NCI-H2107 treated with DMSO at 0.1 percent for 48 hours (cell line): ENCODE results near the gene TP53I3.
A peak's percentile ranks its signal among the peaks of the same experiment; 100 is the strongest.
"Not testable (repeated sequence)": the region's sequence is repeated elsewhere in the genome, so short reads cannot be mapped to it uniquely, and the experiment has no call there.

ENCODE experiments used
- DNase-seq: peaks from one replicate; lab custom pipeline; 2025; ENCODE audit not compliant: unreplicated experiment; lab: John Stamatoyannopoulos, UW

The TP53I3 gene

GRCh38 chr2:24084386-24085199, at the start of gene TP53I3:
TSS of gene TP53I3 (minus strand) at chr2:24084834. CDS start at chr2:24084326, 508 bp downstream.
- DNase-seq: peak; percentile 43

- DNase-seq: no peak
Observed at GRCh38 chr2:24132543-24132942, 47.9 kb upstream of the TP53I3 start.

GRCh38 chr2:24125956-24126355, 41.3 kb upstream of the TP53I3 start:
- no peak for DNase-seq

GRCh38 chr2:24123922-24124580, 39.4 kb upstream of the TP53I3 start:
- peak; percentile 7 for DNase-seq

- DNase-seq: peak; percentile 86
Observed at GRCh38 chr2:24123195-24123921, 38.7 kb upstream of the TP53I3 start, which contains the start of the genes FAM228B and PFN4. TSS of gene FAM228B (plus strand) at chr2:24123469. CDS start at chr2:24124362, 893 bp downstream. TSS of gene PFN4 (minus strand) at chr2:24123334. CDS start at chr2:24122535, 799 bp downstream.

GRCh38 chr2:24122366-24123194, 37.9 kb upstream of the TP53I3 start:
- peak; percentile 12 for DNase-seq

GRCh38 chr2:24121469-24121868, 36.8 kb upstream of the TP53I3 start:
- peak; percentile 58 for DNase-seq

GRCh38 chr2:24121066-24121465, 36.4 kb upstream of the TP53I3 start:
- DNase-seq: no peak

GRCh38 chr2:24117902-24118301, 33.3 kb upstream of the TP53I3 start:
- DNase-seq: no peak

- DNase-seq: no peak
Observed at GRCh38 chr2:24115057-24115456, 30.4 kb upstream of the TP53I3 start.

- DNase-seq: no peak
Observed at GRCh38 chr2:24111407-24111901, 26.8 kb upstream of the TP53I3 start.

- DNase-seq: no peak
Observed at GRCh38 chr2:24110660-24111303, 26.1 kb upstream of the TP53I3 start.

GRCh38 chr2:24109431-24109830, 24.8 kb upstream of the TP53I3 start:
- DNase-seq: not testable (repeated sequence)

GRCh38 chr2:24107336-24107735, 22.7 kb upstream of the TP53I3 start:
- no peak for DNase-seq

GRCh38 chr2:24106786-24107185, 22.2 kb upstream of the TP53I3 start:
- no peak for DNase-seq

GRCh38 chr2:24105816-24106215, 21.2 kb upstream of the TP53I3 start:
- no peak for DNase-seq

GRCh38 chr2:24104906-24105305, 20.3 kb upstream of the TP53I3 start:
- no peak for DNase-seq

- DNase-seq: no peak
Observed at GRCh38 chr2:24104110-24104650, 19.5 kb upstream of the TP53I3 start.

GRCh38 chr2:24102677-24103076, 18.0 kb upstream of the TP53I3 start:
- DNase-seq: no peak

- no peak for DNase-seq
Observed at GRCh38 chr2:24101992-24102391, 17.4 kb upstream of the TP53I3 start.
